HepG2 (cell line): ENCODE data around the gene PDE4D. TPM values are rescaled to one million over a fixed set of nuclear protein-coding genes. Genes with fewer than 3 reads are reported as not detected.

Source experiments
- ATAC-seq: fragments of 200-7000 bp; cut with Tn5 transposase; 3 replicates; pipeline ENCODE4 v1.9.1; 2020; ENCODE audit warnings: mild to moderate bottlenecking, moderate library complexity
- BruUV-seq: library from RNA; stranded (reverse); fragments of 400-500 nt; replicated peaks from 2 replicates; lab custom pipeline; 2021; lab: Mats Ljungman, UMichigan
- CTCF ChIA-PET: fragments of 300-600 bp; formaldehyde crosslinking; extraction: SDS; loops from one replicate; lab custom pipeline; 2021; ENCODE audit warnings: low total read pairs, inconsistent platforms, low intra/inter-chr PET ratio; lab: Yijun Ruan, JAX
- POLR2A ChIA-PET: fragments of 350-600 bp; sonication (Branson Sonifier 250); formaldehyde crosslinking; loops from one replicate; lab custom pipeline; 2020; ENCODE audit warnings: antibody characterized with exemption, inconsistent platforms; lab: Yijun Ruan, JAX
- DNase-seq: peaks from one replicate; pipeline ENCODE4 v3.0.0-alpha.2; 2015; ENCODE audit warnings: low spot score
- FAIRE-seq: peaks from 3 replicates; lab custom pipeline; 2011; peaks lifted over from hg19 to GRCh38; lab: Jason Lieb, UNC
- H2AFZ ChIP-seq: one replicate; pipeline ENCODE4 v1.6.1; 2011; ENCODE audit warnings: low read length, inconsistent platforms
- H3K27ac ChIP-seq: fragments of 300-600 bp; 3 replicates; pipeline ENCODE4 v1.8.0; 2011; ENCODE audit warnings: mixed run types, mild to moderate bottlenecking, mixed read lengths, low read length, inconsistent platforms; ENCODE audit not compliant: insufficient read depth; ENCODE audit errors: extremely low read length
- H3K27me3 ChIP-seq, 2 experiments: fragments of 200-600 bp in 1 of 2; 2 replicates in 1 of 2; 3 replicates in 1 of 2; pipeline versions ENCODE4 v1.6.0 to v1.8.0; 2011; ENCODE audit warnings: low read length in 2 of 2, mild to moderate bottlenecking in 2 of 2, moderate library complexity in 2 of 2, inconsistent platforms in 1 of 2; ENCODE audit not compliant: insufficient read depth in 2 of 2, control insufficient read depth in 1 of 2
- H3K36me3 ChIP-seq, 2 experiments: fragments of 200-600 bp in 1 of 2; replicated peaks in 1 of 2; 2 replicates in 1 of 2; 3 replicates in 1 of 2; pipeline versions ENCODE4 v1.5.1 to v1.8.0; 2011; ENCODE audit warnings: low read length in 2 of 2, inconsistent platforms in 1 of 2; ENCODE audit not compliant: insufficient read depth in 2 of 2, control insufficient read depth in 1 of 2
- H3K4me1 ChIP-seq: 2 replicates; pipeline ENCODE4 v1.5.1; 2012; ENCODE audit warnings: low read length, inconsistent platforms; ENCODE audit not compliant: insufficient read depth
- H3K4me2 ChIP-seq: 2 replicates; pipeline ENCODE4 v1.6.0; 2011; ENCODE audit warnings: low read depth, low read length, inconsistent platforms
- H3K4me3 ChIP-seq, 3 experiments: fragments of 200-600 bp in 1 of 3; sonication (generic), shearing (Covaris generic) in 1 of 3; replicated peaks in 1 of 3; 2 replicates each; pipeline ENCODE4 v1.5.1; 2011 to 2016; ENCODE audit warnings: low read length in 3 of 3, inconsistent platforms in 2 of 3, low read depth in 2 of 3, mild to moderate bottlenecking in 2 of 3, control low read depth in 1 of 3, mixed read lengths in 1 of 3; ENCODE audit not compliant: insufficient read depth in 1 of 3
- H3K79me2 ChIP-seq: one replicate; pipeline ENCODE4 v1.6.1; 2011; ENCODE audit warnings: low read length, inconsistent platforms; ENCODE audit not compliant: insufficient read depth
- H3K9ac ChIP-seq: 2 replicates; pipeline ENCODE4 v1.6.0; 2011; ENCODE audit warnings: mild to moderate bottlenecking, low read depth, low read length, inconsistent platforms; ENCODE audit not compliant: insufficient read depth
- H3K9me3 ChIP-seq: 2 replicates; pipeline ENCODE4 v1.5.1; 2012; ENCODE audit warnings: mild to moderate bottlenecking, low read length
- H4K20me1 ChIP-seq: 2 replicates; pipeline ENCODE4 v1.6.0; 2011; ENCODE audit warnings: inconsistent platforms, mild to moderate bottlenecking, low read length, moderate library complexity; ENCODE audit not compliant: insufficient read depth
- ARNT2 ChIP-seq: sonication (generic); formaldehyde crosslinking; IDR thresholded peaks from 2 replicates; pipeline ENCODE4 v1.8.0; 2022; ENCODE audit warnings: mild to moderate bottlenecking, low read depth, missing genetic modification reagents, moderate library complexity
- IKZF4 ChIP-seq: sonication (generic); formaldehyde crosslinking; IDR thresholded peaks from 2 replicates; pipeline ENCODE4 v1.5.1; 2020; ENCODE audit warnings: borderline replicate concordance, mild to moderate bottlenecking, low read depth, missing genetic modification reagents; ENCODE audit errors: not compliant biosample characterization
- MEIS1 ChIP-seq: sonication (generic); formaldehyde crosslinking; IDR thresholded peaks from 2 replicates; pipeline ENCODE4 v1.9.0; 2021; ENCODE audit warnings: mild to moderate bottlenecking, missing genetic modification reagents, moderate library complexity, borderline replicate concordance
- POLR2AphosphoS2 ChIP-seq: IDR thresholded peaks from 2 replicates; pipeline ENCODE4 v1.6.1; 2011; ENCODE audit warnings: low read depth, low read length, improper control_type of control experiment
- PRDM15 ChIP-seq: sonication (generic); formaldehyde crosslinking; IDR thresholded peaks from 2 replicates; pipeline ENCODE4 v1.4.0; 2020; ENCODE audit warnings: missing genetic modification reagents
- PTBP1 ChIP-seq: fragments of 200-400 bp; formaldehyde crosslinking; IDR thresholded peaks from 2 replicates; pipeline ENCODE4 v1.6.1; 2018; ENCODE audit warnings: low read length, low read depth; ENCODE audit not compliant: poor library complexity, severe bottlenecking
- RBAK ChIP-seq: sonication (generic); formaldehyde crosslinking; IDR thresholded peaks from 2 replicates; pipeline ENCODE4 v1.5.1; 2020; ENCODE audit warnings: mild to moderate bottlenecking, missing genetic modification reagents
- SMYD3 ChIP-seq: sonication (generic); formaldehyde crosslinking; IDR thresholded peaks from 2 replicates; pipeline ENCODE4 v1.8.1; 2023; ENCODE audit warnings: mild to moderate bottlenecking, missing genetic modification reagents
- SNAPC2 ChIP-seq: sonication (generic); formaldehyde crosslinking; IDR thresholded peaks from 2 replicates; pipeline ENCODE4 v1.8.1; 2022; ENCODE audit warnings: mild to moderate bottlenecking, missing genetic modification reagents
- TERF1 ChIP-seq: sonication (generic); formaldehyde crosslinking; IDR thresholded peaks from 2 replicates; pipeline ENCODE4 v1.8.0; 2022; ENCODE audit warnings: mild to moderate bottlenecking, missing genetic modification reagents, moderate library complexity
- ZBTB3 ChIP-seq: sonication (generic); formaldehyde crosslinking; IDR thresholded peaks from 2 replicates; pipeline ENCODE4 v1.4.0; 2020; ENCODE audit warnings: low read depth, mild to moderate bottlenecking, moderate library complexity, missing genetic modification reagents, borderline replicate concordance
- ZNF354B ChIP-seq: sonication (generic); formaldehyde crosslinking; IDR thresholded peaks from 2 replicates; pipeline ENCODE4 v1.8.0; 2022; ENCODE audit warnings: mild to moderate bottlenecking, missing genetic modification reagents
- WGBS: methylation state at CpG from one replicate; pipeline ENCODE4 v1.1.6; 2017; ENCODE audit warnings: low lambda C conversion rate; 5-methylcytosine and 5-hydroxymethylcytosine counted together
- in situ Hi-C: cut with HindIII; loops from 2 replicates; pipeline ENCODE4 v1.10.0; 2017; ENCODE audit warnings: low pct_unique_long_range_greater_than_20kb; ENCODE audit not compliant: extremely low pct_ligation_motif_present
- intact Hi-C: fragments of 100-400 bp; cut with micrococcal nuclease; formaldehyde crosslinking; loops from one replicate; pipeline ENCODE4 v1.10.0; 2022; ENCODE audit not compliant: unreplicated experiment
- polyA plus RNA-seq, 8 experiments: library from polyadenylated mRNA; depleted of rRNA in 3 of 8; stranded (reverse) in 7 of 8; unstranded in 1 of 8; fragments of >200 nt; fragmentation: Illumina TruSeq in 4 of 8; extraction: Trizol in 4 of 8; gene quantifications; 2 replicates each; pipeline versions ENCODE4 v1.2.1 to v1.2.3, GENCODE V29; 2011 to 2016; ENCODE audit warnings: low read depth in 4 of 8, missing spikeins in 1 of 8, mixed read lengths in 1 of 8; ENCODE audit not compliant: insufficient read depth in 1 of 8
- total RNA-seq, 5 experiments: library from RNA; depleted of rRNA; stranded (reverse); fragments of >200 nt; fragmentation: Illumina TruSeq; extraction: Trizol; gene quantifications; 2 replicates each; pipeline ENCODE4 v1.2.3, GENCODE V29; 2016; ENCODE audit warnings: low read depth in 1 of 5
- TF ChIP-seq, protein P1 (sequence below): sonication (generic); formaldehyde crosslinking; IDR thresholded peaks from 2 replicates; pipeline ENCODE4 v1.8.1; 2023; ENCODE audit warnings: mild to moderate bottlenecking, moderate library complexity, missing genetic modification reagents
- TF ChIP-seq, protein P2 (sequence below): sonication (generic); formaldehyde crosslinking; IDR thresholded peaks from 2 replicates; pipeline ENCODE4 v1.4.0; 2020; ENCODE audit warnings: mild to moderate bottlenecking, missing genetic modification reagents

The PDE4D gene
- total and polyA plus RNA-seq, 2 of the 13 experiments (the other 11 are each of a cell fraction or from before 2014, with no cell fraction given): 7.0 to 12.2 TPM

DNA sequence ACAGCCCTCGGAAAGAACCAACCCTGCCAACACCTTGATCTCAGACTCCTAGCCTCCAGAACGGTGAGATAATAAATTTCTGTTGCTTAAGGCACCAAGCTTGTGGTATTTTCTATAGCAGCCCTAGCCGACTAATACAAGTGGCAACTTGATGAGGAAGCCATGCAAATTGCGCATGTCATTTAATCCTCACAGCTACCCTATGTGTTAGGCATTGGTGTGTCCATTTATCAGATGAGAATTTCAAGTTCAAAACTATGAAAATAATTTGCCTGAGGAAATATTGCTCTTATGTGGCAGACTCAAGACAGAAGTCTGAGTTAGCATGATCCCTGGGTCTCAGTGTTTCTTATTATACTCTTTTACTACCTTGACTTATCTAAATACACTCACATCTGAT, 264.0 kb downstream of the PDE4D start (continued):
- TF ChIP-seq, protein P1, sequence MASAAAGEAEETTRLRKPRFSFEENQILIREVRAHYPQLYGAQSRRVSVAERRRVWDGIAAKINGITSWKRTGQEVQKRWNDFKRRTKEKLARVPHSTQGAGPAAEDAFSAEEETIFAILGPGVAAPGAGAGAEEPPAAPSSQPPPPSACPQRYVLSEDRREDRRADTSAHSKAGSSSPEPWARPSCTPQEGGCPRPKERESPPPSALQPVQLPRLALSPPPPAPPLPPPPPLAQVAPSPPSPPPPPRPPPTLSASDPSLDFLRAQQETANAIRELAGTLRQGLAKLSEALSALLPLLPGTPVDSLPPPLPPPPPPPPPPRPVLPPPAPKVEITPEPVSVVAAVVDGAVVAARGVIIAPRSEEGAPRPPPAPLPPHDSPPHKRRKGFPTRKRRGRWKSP (CRISPR knock-in tag): no peak
- TF ChIP-seq RBAK (CRISPR knock-in tag): no peak
- no peak for TF ChIP-seq ARNT2
- no peak for TF ChIP-seq PRDM15 (CRISPR knock-in tag)
- TF ChIP-seq POLR2AphosphoS2: no peak

DNA sequence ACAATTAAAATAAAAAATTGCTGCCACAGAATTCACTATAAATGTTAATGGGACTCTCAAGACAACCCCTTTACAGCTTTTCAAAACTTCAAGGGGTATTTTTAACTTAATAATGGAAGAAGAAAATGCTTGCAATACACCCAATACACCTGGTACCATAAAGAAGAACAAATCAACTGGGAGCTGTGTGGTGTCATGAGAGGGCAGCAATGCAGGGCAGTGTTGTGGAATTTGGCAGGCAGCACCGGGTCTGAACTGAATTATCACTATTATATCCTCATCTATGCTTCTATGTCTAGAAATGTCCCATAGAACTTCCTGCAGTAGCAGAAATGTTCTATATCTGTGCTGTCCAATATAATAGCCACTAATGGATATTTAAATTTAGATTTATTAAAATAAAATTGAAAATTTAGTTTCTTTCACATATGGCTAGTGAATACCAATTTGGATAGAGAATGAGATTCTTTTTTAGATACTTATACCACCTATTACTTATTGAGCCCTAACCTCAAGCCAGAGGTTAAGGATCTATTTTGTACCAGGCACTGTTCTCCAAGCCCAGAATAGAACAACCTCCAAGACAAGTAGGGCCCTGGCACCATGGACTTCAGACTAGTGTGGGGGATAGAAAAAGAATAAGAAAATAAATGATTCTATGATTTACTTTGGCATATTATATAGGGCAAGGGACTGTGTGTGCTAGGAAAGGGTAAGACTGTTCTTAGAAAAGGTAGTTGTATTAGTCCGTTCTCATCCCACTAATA, 265.3 kb downstream of the PDE4D start:
- Histone ChIP-seq H3K79me2 (no peaks in the 10 kb centered on the region), H3K4me1 (no peaks in the 10 kb centered on the region), H3K4me3 (no peak overlapping the region), H3K9ac (no peak overlapping the region), H4K20me1 (no peaks in the 10 kb centered on the region), H3K27me3 (no peaks in the 10 kb centered on the region), H3K27ac (no peak overlapping the region), H3K9me3 (no peaks in the 10 kb centered on the region), H3K36me3 (no peaks in the 10 kb centered on the region), H2AFZ (no peak overlapping the region), H3K4me2 (no peak overlapping the region)
- FAIRE-seq (no peak), ATAC-seq (no peak), DNase-seq (no peak)
- TF ChIP-seq ZBTB3: no peak
- no peak for TF ChIP-seq MEIS1 (CRISPR knock-in tag)
- TF ChIP-seq, protein P2, sequence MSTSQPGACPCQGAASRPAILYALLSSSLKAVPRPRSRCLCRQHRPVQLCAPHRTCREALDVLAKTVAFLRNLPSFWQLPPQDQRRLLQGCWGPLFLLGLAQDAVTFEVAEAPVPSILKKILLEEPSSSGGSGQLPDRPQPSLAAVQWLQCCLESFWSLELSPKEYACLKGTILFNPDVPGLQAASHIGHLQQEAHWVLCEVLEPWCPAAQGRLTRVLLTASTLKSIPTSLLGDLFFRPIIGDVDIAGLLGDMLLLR (CRISPR knock-in tag): no peak
- no peak for TF ChIP-seq PTBP1
- TF ChIP-seq IKZF4: no peak
- no peak for TF ChIP-seq SNAPC2 (CRISPR knock-in tag)
- TF ChIP-seq SMYD3 (CRISPR knock-in tag): no peak
- no peak for TF ChIP-seq ZNF354B
- TF ChIP-seq TERF1 (CRISPR knock-in tag): no peak
- intact Hi-C loops (no loop called here), in situ Hi-C loops (no loop called here)
- ChIA-PET POLR2A (no interaction called here), CTCF (no interaction called here)
- no TSS peak for BruUV-seq
- whole genome bisulfite sequencing: 52% methylated on average over 2 of the region's 2 CpGs
